Stimulated activated CD8-positive, alpha-beta memory T cell treated with anti-CD3 and anti-CD28 coated beads, Interleukin-2, amount 100 ng/mL, for 48 hours (primary cell): ENCODE results near the gene PDIA4.
A peak's percentile ranks its signal among the peaks of the same experiment; 100 is the strongest.

ENCODE experiments used
- DNase-seq, 2 donors: peaks; one replicate each; pipeline ENCODE4 v3.0.0-alpha.2; 2020; ENCODE audit warnings: low read depth in 2 of 2

The PDIA4 gene

GRCh38 chr7:148967602-148968001, 60.7 kb downstream of the PDIA4 start:
- DNase-seq = no peak

DNA sequence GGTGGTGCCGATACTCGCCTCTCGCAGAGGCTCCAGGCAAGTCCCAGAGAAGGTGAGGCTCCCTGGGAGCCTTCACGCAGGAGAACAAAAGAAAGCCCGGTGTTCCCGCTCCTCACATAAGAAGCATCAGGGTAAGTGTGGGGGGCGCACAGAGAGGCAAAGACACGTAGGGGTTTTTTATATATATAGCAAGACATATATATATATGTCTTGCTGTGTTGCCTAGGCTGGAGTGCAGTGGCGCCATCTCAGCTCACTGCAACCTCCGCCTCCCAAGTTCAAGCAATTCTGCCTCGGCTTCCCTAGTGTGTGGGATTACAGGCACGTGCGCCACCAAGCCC, 61.3 kb downstream of the PDIA4 start:
- DNase-seq = no peak

DNA sequence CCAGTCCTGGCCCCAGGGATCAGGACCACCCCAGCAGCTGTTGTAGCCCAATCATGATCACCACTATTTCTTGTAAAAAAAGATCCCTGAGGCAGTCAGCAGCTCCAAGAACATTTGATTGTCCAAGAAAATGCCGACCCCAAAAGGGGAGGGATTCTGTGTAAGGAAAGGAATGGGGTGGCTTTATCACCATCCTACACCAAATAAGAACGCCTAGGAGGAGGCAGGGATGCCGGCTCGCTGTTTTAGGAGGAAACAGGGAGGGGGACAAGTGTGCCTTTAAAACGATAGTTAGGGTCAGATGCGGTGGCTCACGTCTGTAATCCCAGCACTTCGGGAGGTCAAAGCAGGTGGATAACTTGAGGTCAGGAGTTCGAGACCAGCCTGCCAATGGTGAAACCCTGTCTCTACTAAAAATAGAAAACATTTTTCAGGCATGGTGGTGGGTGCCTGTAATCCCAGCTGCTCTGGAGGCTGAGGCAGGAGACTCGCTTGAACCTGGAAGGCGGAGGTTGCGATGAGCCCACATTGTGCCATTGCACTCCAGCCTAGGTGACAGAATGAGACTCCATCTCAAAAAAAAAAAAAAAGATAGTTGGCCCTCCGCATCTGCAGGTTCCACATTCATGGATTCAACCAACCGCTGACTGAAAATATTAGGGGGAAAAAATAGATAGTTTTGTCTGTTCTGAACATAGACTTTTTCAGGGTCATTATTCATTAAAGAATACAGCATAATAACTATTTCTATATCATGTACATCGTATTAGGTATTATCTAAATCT, 63.6 kb downstream of the PDIA4 start:
- DNase-seq = no peak

DNA sequence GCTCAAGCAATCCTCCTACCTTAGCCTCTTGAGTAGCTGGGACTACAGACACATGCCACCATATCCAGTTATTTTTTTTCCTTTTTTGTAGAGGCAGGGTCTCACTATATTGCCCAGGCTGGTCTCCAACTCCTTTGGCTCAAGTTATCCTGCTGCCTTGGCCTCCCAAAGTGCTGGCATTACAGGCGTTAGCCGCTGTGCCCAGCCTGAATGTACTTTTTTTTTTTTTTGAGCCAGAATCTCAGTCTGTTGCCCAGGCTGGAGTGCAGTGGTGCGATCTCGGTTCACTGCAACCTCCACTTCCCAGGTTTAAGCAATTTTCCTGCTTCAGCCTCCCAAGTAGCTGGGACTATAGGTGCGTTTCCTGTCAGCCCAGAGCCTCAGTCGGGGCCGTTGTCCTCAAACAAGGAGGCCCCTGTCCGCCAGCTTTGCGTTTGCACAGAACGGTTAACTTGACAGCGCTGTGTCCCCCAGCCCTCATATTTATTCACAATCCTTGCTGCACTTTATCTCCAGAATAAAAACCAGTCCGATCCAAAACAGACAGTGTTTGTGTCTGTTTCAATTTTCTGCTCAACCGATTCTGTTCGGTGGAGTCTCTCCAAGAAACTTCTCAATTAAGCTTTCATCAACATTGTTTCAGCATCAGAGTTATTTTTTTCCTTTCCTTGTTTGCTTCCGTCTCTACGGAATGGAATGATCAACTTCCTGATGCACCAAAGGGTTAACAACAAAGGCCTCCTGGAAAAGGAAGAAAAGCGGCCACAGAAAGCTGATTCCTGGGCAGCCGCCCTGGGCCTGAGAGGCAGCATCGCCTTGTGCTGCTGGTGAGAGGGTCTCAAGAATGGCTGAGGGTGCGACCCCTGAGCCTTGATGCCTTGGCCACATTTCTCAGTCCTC, 64.5 kb downstream of the PDIA4 start:
- DNase-seq = no peak

- DNase-seq = peak in 1 of 2 donors; percentile 36
Observed at GRCh38 chr7:148962823-148963582, 65.3 kb downstream of the PDIA4 start.

GRCh38 chr7:148962440-148962822, 65.9 kb downstream of the PDIA4 start:
- no peak for DNase-seq

GRCh38 chr7:148959726-148960125, 68.6 kb downstream of the PDIA4 start:
- no peak for DNase-seq

- DNase-seq = no peak
Observed at GRCh38 chr7:148958061-148958460, 70.2 kb downstream of the PDIA4 start.

DNA sequence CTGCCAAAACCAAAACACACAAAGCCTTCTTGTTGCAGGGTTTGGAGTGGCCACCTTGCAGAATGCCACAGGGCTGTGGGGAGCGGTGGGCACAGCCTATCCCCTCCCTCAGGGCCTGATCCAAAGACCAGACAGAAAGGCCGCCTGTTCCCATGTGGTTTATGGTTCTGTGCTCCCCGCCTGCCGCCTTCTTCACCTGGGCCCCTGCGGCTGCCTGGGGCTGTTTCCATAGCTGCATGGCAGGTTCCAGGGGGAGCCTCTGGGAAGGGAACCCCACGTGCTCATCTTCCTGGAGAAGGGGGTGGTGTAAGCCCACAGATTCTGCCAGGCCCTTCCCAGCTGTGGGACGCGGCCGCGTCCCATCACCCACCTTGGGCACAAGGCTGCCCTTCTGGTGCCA, 73.5 kb downstream of the PDIA4 start:
- no peak for DNase-seq

DNA sequence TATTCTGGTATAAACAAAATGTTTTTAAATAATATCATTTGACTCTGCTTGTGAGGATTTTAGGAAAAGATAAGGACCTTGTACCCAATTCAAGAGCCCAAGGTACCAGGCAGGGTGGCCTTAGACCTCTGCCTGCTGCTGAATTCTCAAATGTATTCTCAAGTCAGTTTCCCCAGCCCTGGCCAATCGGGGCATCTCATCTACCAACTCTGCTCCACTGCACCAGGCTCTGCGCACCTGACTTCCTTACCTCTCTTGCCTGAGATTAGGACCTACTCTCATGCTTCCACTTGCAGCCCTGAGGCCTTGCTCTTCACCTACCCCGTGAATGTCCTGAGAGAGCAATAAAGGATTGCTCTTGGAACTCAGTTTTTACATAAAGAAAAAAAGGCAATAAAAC, 74.6 kb downstream of the PDIA4 start:
- no peak for DNase-seq
